IMR-90 (cell line): Measurements from ENCODE around the gene RNASE2. TPM values are rescaled to one million over a fixed set of nuclear protein-coding genes. Genes with fewer than 3 reads are reported as not detected.

Experiments used
- ATAC-seq: fragments of 200-7000 bp; cut with Tn5 transposase; 2 replicates; pipeline ENCODE4 v1.9.1; 2020; ENCODE audit warnings: low read depth, mild to moderate bottlenecking, moderate library complexity
- BruUV-seq: library from RNA; stranded (reverse); fragments of 400-500 nt; replicated peaks from 2 replicates; lab custom pipeline; 2021; lab: Mats Ljungman, UMichigan
- CTCF ChIA-PET: fragments of 300-600 bp; formaldehyde crosslinking; extraction: SDS; loops from one replicate; lab custom pipeline; 2021; ENCODE audit warnings: antibody characterized with exemption; lab: Yijun Ruan, JAX
- POLR2A ChIA-PET: fragments of 300-600 bp; sonication (Branson Sonifier 250); formaldehyde crosslinking; loops from one replicate; lab custom pipeline; 2022; ENCODE audit warnings: antibody characterized with exemption; ENCODE audit not compliant: unreplicated experiment; lab: Charles Lee
- DNase-seq: peaks from one replicate; pipeline ENCODE4 v3.0.0; 2013
- H2AFZ ChIP-seq: replicated peaks from 2 replicates; pipeline ENCODE3; 2013; ENCODE audit warnings: low read length, mild to moderate bottlenecking; ENCODE audit not compliant: poor library complexity
- H2AK5ac ChIP-seq: 2 replicates; pipeline ENCODE4 v1.6.1; 2013; ENCODE audit warnings: low read depth, low read length, inconsistent platforms
- H2AK9ac ChIP-seq: replicated peaks from 2 replicates; pipeline ENCODE3; 2013; ENCODE audit warnings: mild to moderate bottlenecking, low read depth, low read length, moderate library complexity; ENCODE audit not compliant: poor library complexity
- H2BK120ac ChIP-seq: 2 replicates; pipeline ENCODE4 v1.6.1; 2013; ENCODE audit warnings: low read depth, low read length, inconsistent platforms
- H2BK15ac ChIP-seq: 3 replicates; pipeline ENCODE4 v1.6.1; 2013; ENCODE audit warnings: low read depth, low read length, inconsistent platforms
- H2BK20ac ChIP-seq: 2 replicates; pipeline ENCODE4 v1.6.1; 2013; ENCODE audit warnings: low read depth, mild to moderate bottlenecking, inconsistent platforms, low read length, moderate library complexity
- H2BK5ac ChIP-seq: 2 replicates; pipeline ENCODE4 v1.6.1; 2013; ENCODE audit warnings: mild to moderate bottlenecking, low read depth, low read length, inconsistent platforms; ENCODE audit not compliant: poor library complexity, severe bottlenecking
- H3K14ac ChIP-seq: replicated peaks from 2 replicates; pipeline ENCODE4 v1.6.1; 2013; ENCODE audit warnings: low read depth, low read length, inconsistent platforms
- H3K18ac ChIP-seq: 2 replicates; pipeline ENCODE4 v1.6.1; 2013; ENCODE audit warnings: low read depth, low read length, control low read depth
- H3K23ac ChIP-seq: 2 replicates; pipeline ENCODE4 v1.6.1; 2013; ENCODE audit warnings: low read depth, low read length, inconsistent platforms
- H3K27ac ChIP-seq: 2 replicates; pipeline ENCODE4 v1.5.1; 2013; ENCODE audit warnings: mild to moderate bottlenecking, control low read depth, low read length; ENCODE audit not compliant: insufficient read depth
- H3K27me3 ChIP-seq: 2 replicates; pipeline ENCODE4 v1.6.1; 2013; ENCODE audit warnings: low read length; ENCODE audit not compliant: control insufficient read depth, insufficient read depth
- H3K36me3 ChIP-seq: 2 replicates; pipeline ENCODE4 v1.6.1; 2013; ENCODE audit warnings: low read length, mixed read lengths; ENCODE audit not compliant: control insufficient read depth, insufficient read depth
- H3K4ac ChIP-seq: 2 replicates; pipeline ENCODE4 v1.6.1; 2013; ENCODE audit warnings: low read depth, low read length, inconsistent platforms
- H3K4me1 ChIP-seq: 2 replicates; pipeline ENCODE4 v1.6.1; 2013; ENCODE audit warnings: low read length, mixed read lengths; ENCODE audit not compliant: control insufficient read depth, insufficient read depth
- H3K4me2 ChIP-seq: 2 replicates; pipeline ENCODE4 v1.6.1; 2013; ENCODE audit warnings: low read depth, mild to moderate bottlenecking, control low read depth, low read length, moderate library complexity
- H3K4me3 ChIP-seq: 2 replicates; pipeline ENCODE4 v1.5.1; 2013; ENCODE audit warnings: low read depth, mild to moderate bottlenecking, control low read depth, low read length, moderate library complexity; ENCODE audit not compliant: insufficient read depth
- H3K56ac ChIP-seq: 2 replicates; pipeline ENCODE4 v1.6.1; 2013; ENCODE audit warnings: low read length, inconsistent platforms; ENCODE audit not compliant: insufficient read depth; ENCODE audit errors: extremely low read depth
- H3K79me1 ChIP-seq, 2 experiments: 2 replicates each; pipeline ENCODE4 v1.6.1; 2013; ENCODE audit warnings: low read length in 2 of 2, inconsistent platforms in 1 of 2, low read depth in 1 of 2
- H3K9ac ChIP-seq: 2 replicates; pipeline ENCODE4 v1.6.1; 2013; ENCODE audit warnings: low read depth, low read length, control low read depth
- H3K9me1 ChIP-seq: 2 replicates; pipeline ENCODE4 v1.6.1; 2013; ENCODE audit warnings: low read length, inconsistent platforms; ENCODE audit not compliant: insufficient read depth
- H3K9me3 ChIP-seq: 2 replicates; pipeline ENCODE4 v1.6.1; 2013; ENCODE audit warnings: low read length; ENCODE audit not compliant: control insufficient read depth, insufficient read depth
- H4K20me1 ChIP-seq: 2 replicates; pipeline ENCODE4 v1.6.1; 2013; ENCODE audit warnings: low read length, inconsistent platforms; ENCODE audit not compliant: insufficient read depth
- H4K5ac ChIP-seq: 2 replicates; pipeline ENCODE4 v1.6.1; 2013; ENCODE audit warnings: mild to moderate bottlenecking, low read depth, low read length, control low read depth
- H4K8ac ChIP-seq, 2 experiments: 2 replicates each; pipeline ENCODE4 v1.6.1; 2013; ENCODE audit warnings: low read depth in 2 of 2, low read length in 2 of 2, control low read depth in 1 of 2, inconsistent platforms in 1 of 2
- H4K91ac ChIP-seq: 2 replicates; pipeline ENCODE4 v1.6.1; 2013; ENCODE audit warnings: low read depth, low read length, inconsistent platforms; ENCODE audit not compliant: insufficient read depth
- BHLHE40 ChIP-seq: fragments of 150-350 bp; IDR thresholded peaks from 2 replicates; pipeline ENCODE4 v1.6.1; 2016; ENCODE audit warnings: mild to moderate bottlenecking, low read depth, low read length
- CEBPB ChIP-seq: IDR thresholded peaks from 2 replicates; pipeline ENCODE4 v1.6.1; 2012; ENCODE audit warnings: low read depth, low read length, improper control_type of control experiment
- CTCF ChIP-seq: conservative IDR thresholded peaks from 2 replicates; pipeline ENCODE4 v1.5.1; 2012; ENCODE audit warnings: mild to moderate bottlenecking, low read depth, low read length, improper control_type of control experiment
- ELK1 ChIP-seq: fragments of 150-350 bp; IDR thresholded peaks from 2 replicates; pipeline ENCODE4 v1.6.1; 2016; ENCODE audit warnings: low read depth, mild to moderate bottlenecking, low read length, moderate library complexity, borderline replicate concordance
- MAFK ChIP-seq: IDR thresholded peaks from 2 replicates; pipeline ENCODE4 v1.6.1; 2012; ENCODE audit warnings: low read depth, low read length, improper control_type of control experiment
- MAZ ChIP-seq: IDR thresholded peaks from 2 replicates; pipeline ENCODE4 v1.6.1; 2012; ENCODE audit warnings: low read depth, mild to moderate bottlenecking, low read length, improper control_type of control experiment, moderate library complexity, borderline replicate concordance
- MXI1 ChIP-seq: IDR thresholded peaks from 2 replicates; pipeline ENCODE4 v1.6.1; 2012; ENCODE audit warnings: low read depth, mild to moderate bottlenecking, low read length, moderate library complexity, borderline replicate concordance
- NFE2L2 ChIP-seq: fragments of 150-350 bp; IDR thresholded peaks from 2 replicates; pipeline ENCODE4 v1.6.1; 2016; ENCODE audit warnings: low read depth, mild to moderate bottlenecking, low read length
- POLR2A ChIP-seq: IDR thresholded peaks from 2 replicates; pipeline ENCODE4 v1.6.1; 2012; ENCODE audit warnings: mild to moderate bottlenecking, low read depth, low read length
- RAD21 ChIP-seq: IDR thresholded peaks from 2 replicates; pipeline ENCODE4 v1.6.1; 2012; ENCODE audit warnings: low read length, improper control_type of control experiment
- RCOR1 ChIP-seq: IDR thresholded peaks from 2 replicates; pipeline ENCODE4 v1.6.1; 2012; ENCODE audit warnings: mild to moderate bottlenecking, low read length, improper control_type of control experiment; ENCODE audit not compliant: insufficient replicate concordance
- RFX5 ChIP-seq: IDR thresholded peaks from 2 replicates; pipeline ENCODE4 v1.8.0; 2012; ENCODE audit warnings: low read depth, mild to moderate bottlenecking, low read length, moderate library complexity
- SMC3 ChIP-seq: fragments of 150-350 bp; IDR thresholded peaks from 2 replicates; pipeline ENCODE4 v1.6.1; 2016; ENCODE audit warnings: low read depth, mild to moderate bottlenecking, antibody characterized with exemption, low read length, moderate library complexity
- USF2 ChIP-seq: fragments of 150-350 bp; IDR thresholded peaks from 2 replicates; pipeline ENCODE4 v1.6.1; 2017; ENCODE audit warnings: mild to moderate bottlenecking, antibody characterized with exemption, low read length, low read depth
- WGBS, 2 experiments: methylation state at CpG; one replicate each; pipeline versions ENCODE4 v1.1.5 to v1.1.7; 2013; ENCODE audit warnings: missing lambda C conversion rate in 2 of 2; ENCODE audit not compliant: insufficient read length in 1 of 2; ENCODE audit errors: extremely low coverage in 2 of 2; 5-methylcytosine and 5-hydroxymethylcytosine counted together
- dilution Hi-C: fragments of 300-500 bp; cut with HindIII; formaldehyde crosslinking; loops from one replicate; pipeline ENCODE4 v1.14.3; 2018; ENCODE audit warnings: low sequenced_read_pairs; ENCODE audit not compliant: unreplicated experiment
- in situ Hi-C: fragments of 300-500 bp; cut with MboI; formaldehyde crosslinking; loops from 3 replicates; pipeline ENCODE4 v1.14.3; 2019; ENCODE audit warnings: low sequenced_read_pairs, inconsistent platforms, mixed read lengths
- intact Hi-C: fragments of 100-400 bp; cut with micrococcal nuclease; formaldehyde crosslinking; loops from 2 replicates; pipeline ENCODE4 v1.10.0; 2022
- polyA plus RNA-seq, 3 experiments: library from polyadenylated mRNA; depleted of rRNA; stranded (reverse); fragments of >200 nt; gene quantifications; 2 replicates each; pipeline ENCODE4 v1.2.3, GENCODE V29; 2012; ENCODE audit warnings: low replicate concordance in 1 of 3
- total RNA-seq: library from RNA; depleted of rRNA; stranded (reverse); fragments of >200 nt; gene quantifications from 2 replicates; pipeline ENCODE4 v1.2.3, GENCODE V29; 2012

The RNASE2 gene
- total and polyA plus RNA-seq, 2 of the 4 experiments (the other 2 are of a cell fraction), result not detected

GRCh38 chr14:20996521-20996920 lies 41.2 kb downstream of the RNASE2 start (continued):
- no peak for TF ChIP-seq CEBPB

GRCh38 chr14:20997115-20997514 lies 41.8 kb downstream of the RNASE2 start:
- BruUV-seq, result no TSS peak
- Histone ChIP-seq H4K91ac (no peak overlapping the region), H3K9me3 (no peaks in the 10 kb centered on the region), H3K36me3 (peaks cover 28% of the 10 kb centered on the region), H4K5ac (no peak overlapping the region), H3K56ac (no peak overlapping the region), H3K79me1 (peaks cover 0 to 5% of the 10 kb centered on the region in 2 experiments; a peak in 2 of 4 replicates), H3K14ac (no peak overlapping the region), H3K9me1 (no peaks in the 10 kb centered on the region), H2AK5ac (no peak overlapping the region), H3K4me1 (peaks cover 3% of the 10 kb centered on the region), H2AK9ac (no peak overlapping the region), H3K27ac (no peak overlapping the region), H2BK20ac (no peak overlapping the region), H3K9ac (no peak overlapping the region), H2BK120ac (no peak overlapping the region), H3K27me3 (peaks cover 1% of the 10 kb centered on the region), H3K18ac (no peak overlapping the region), H3K4ac (no peak overlapping the region), H4K20me1 (no peaks in the 10 kb centered on the region), H2AFZ (no peak overlapping the region), H3K4me2 (no peak overlapping the region), H2BK15ac (no peak overlapping the region), H3K23ac (no peak overlapping the region), H3K4me3 (no peak overlapping the region), H2BK5ac (no peak overlapping the region), H4K8ac (no peak overlapping the region)
- no peak for ATAC-seq
- CTCF ChIA-PET, result interaction anchor here (0.6 kb wide), 2 partner anchors 113 to 547 kb away, joined by 3 to 4 read pairs; no protein-coding TSS in a partner anchor
- in situ Hi-C loops, result loop anchor here (25.0 kb wide), 1 partner anchor 660 kb away; the partner anchor contains the start of genes CCNB1IP1 and PARP2
- dilution Hi-C loops, result no loop called here
- WGBS, 2 experiments, result no CpG with 5 or more reads among the region's 4 CpGs
- DNase-seq, result no peak
- intact Hi-C loops, result no loop called here
- POLR2A ChIA-PET, result no interaction called here
- TF ChIP-seq CEBPB (no peak), MAFK (no peak), MAZ (no peak), CTCF (no peak), RAD21 (no peak), POLR2A (no peak), NFE2L2 (no peak), SMC3 (no peak), RCOR1 (no peak), ELK1 (no peak), USF2 (no peak), BHLHE40 (no peak), RFX5 (no peak), MXI1 (no peak)
